Measurements from ENCODE around the gene DCN.

DNA sequence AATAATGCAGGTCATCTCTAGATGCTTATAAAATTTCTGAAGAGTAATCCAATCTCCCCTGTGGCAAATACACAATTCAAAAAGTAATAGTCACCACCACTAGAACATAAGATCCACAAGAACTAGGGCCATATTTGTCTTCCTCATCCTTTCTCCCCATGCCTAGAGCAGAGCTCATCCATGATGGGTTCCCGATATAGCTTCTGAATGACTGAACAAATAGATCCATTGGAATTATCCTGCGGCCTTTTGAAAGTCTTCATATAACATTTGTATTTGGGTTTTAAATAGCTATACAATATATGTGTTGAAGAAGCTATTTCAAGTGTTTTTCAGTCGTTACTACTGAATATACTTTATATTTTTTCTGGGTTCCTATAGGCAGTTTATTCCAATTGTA is 5.7 kb downstream of the DCN start:
- TF ChIP-seq, protein P1, sequence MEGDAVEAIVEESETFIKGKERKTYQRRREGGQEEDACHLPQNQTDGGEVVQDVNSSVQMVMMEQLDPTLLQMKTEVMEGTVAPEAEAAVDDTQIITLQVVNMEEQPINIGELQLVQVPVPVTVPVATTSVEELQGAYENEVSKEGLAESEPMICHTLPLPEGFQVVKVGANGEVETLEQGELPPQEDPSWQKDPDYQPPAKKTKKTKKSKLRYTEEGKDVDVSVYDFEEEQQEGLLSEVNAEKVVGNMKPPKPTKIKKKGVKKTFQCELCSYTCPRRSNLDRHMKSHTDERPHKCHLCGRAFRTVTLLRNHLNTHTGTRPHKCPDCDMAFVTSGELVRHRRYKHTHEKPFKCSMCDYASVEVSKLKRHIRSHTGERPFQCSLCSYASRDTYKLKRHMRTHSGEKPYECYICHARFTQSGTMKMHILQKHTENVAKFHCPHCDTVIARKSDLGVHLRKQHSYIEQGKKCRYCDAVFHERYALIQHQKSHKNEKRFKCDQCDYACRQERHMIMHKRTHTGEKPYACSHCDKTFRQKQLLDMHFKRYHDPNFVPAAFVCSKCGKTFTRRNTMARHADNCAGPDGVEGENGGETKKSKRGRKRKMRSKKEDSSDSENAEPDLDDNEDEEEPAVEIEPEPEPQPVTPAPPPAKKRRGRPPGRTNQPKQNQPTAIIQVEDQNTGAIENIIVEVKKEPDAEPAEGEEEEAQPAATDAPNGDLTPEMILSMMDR (conservative IDR thresholded peaks at IDR 0.05), result no peak
- TF ChIP-seq ZFX (IDR thresholded peaks at IDR 0.05), result no peak
